Type B pancreatic cell (in vitro differentiated cells): ENCODE measurements around the gene WNT7B. TPM values are rescaled to one million over a fixed set of nuclear protein-coding genes. Genes with fewer than 3 reads are reported as not detected.

Experiments used
- DNase-seq: peaks from one replicate; pipeline ENCODE4 v3.0.0; 2021; ENCODE audit warnings: mixed read lengths; ENCODE audit not compliant: unreplicated experiment; ENCODE audit errors: extremely low spot score
- H3K27ac Mint-ChIP-seq: 2 replicates; pipeline ENCODE4 v1.8.0; 2021; ENCODE audit warnings: mild to moderate bottlenecking, mixed read lengths
- H3K27me3 Mint-ChIP-seq: 2 replicates; pipeline ENCODE4 v1.8.0; 2021; ENCODE audit warnings: mixed read lengths
- H3K36me3 Mint-ChIP-seq: 2 replicates; pipeline ENCODE4 v1.8.0; 2021; ENCODE audit warnings: mixed read lengths
- H3K4me1 Mint-ChIP-seq: one replicate; pipeline ENCODE4 v1.8.0; 2021; ENCODE audit warnings: mixed read lengths; ENCODE audit not compliant: unreplicated experiment
- H3K4me3 Mint-ChIP-seq: 2 replicates; pipeline ENCODE4 v1.8.0; 2021; ENCODE audit warnings: mild to moderate bottlenecking, mixed read lengths
- H3K9me3 Mint-ChIP-seq: 2 replicates; pipeline ENCODE4 v1.8.0; 2021; ENCODE audit warnings: mixed read lengths
- CTCF ChIP-seq: fragments of 200-600 bp; sonication (generic); conservative IDR thresholded peaks from 2 replicates; pipeline ENCODE4 v1.5.0; 2021; ENCODE audit warnings: antibody characterized with exemption, mild to moderate bottlenecking
- total RNA-seq: library from RNA; stranded (reverse); gene quantifications from 2 replicates; pipeline ENCODE4 v1.2.1, GENCODE V29; 2021; ENCODE audit warnings: low replicate concordance

WNT7B gene
- total RNA-seq, 1 donor from 2014 or later = 16.4 TPM

- no peak overlapping the region for H3K4me3 Mint-ChIP-seq
- no peaks in the 10 kb centered on the region for H3K36me3 Mint-ChIP-seq
- H3K27me3 Mint-ChIP-seq = peaks cover 7% of the 10 kb centered on the region
- no peaks in the 10 kb centered on the region for H3K9me3 Mint-ChIP-seq
- H3K27ac Mint-ChIP-seq = peak overlapping the region; percentile 48
- TF ChIP-seq CTCF = no peak
- DNase-seq = no peak
- peaks cover 7% of the 10 kb centered on the region for H3K4me1 Mint-ChIP-seq
Measured at GRCh38 chr22:45995405-45996101, 18.6 kb upstream of the WNT7B start.

GRCh38 chr22:45994491-45995404 is 17.8 kb upstream of the WNT7B start:
- peak; percentile 99 for TF ChIP-seq CTCF
- H3K27ac Mint-ChIP-seq = no peak overlapping the region

GRCh38 chr22:45993841-45994240 is 16.9 kb upstream of the WNT7B start:
- no peaks in the 10 kb centered on the region for H3K36me3 Mint-ChIP-seq
- peaks cover 7% of the 10 kb centered on the region for H3K4me1 Mint-ChIP-seq
- H3K4me3 Mint-ChIP-seq = no peak overlapping the region
- no peak for TF ChIP-seq CTCF
- DNase-seq = no peak
- peaks cover 7% of the 10 kb centered on the region for H3K27me3 Mint-ChIP-seq
- no peaks in the 10 kb centered on the region for H3K9me3 Mint-ChIP-seq
- H3K27ac Mint-ChIP-seq = no peak overlapping the region

More at GRCh38 chr22:45994491-45995404, 17.8 kb upstream of the WNT7B start:
- peak; percentile 91 for DNase-seq
- H3K4me3 Mint-ChIP-seq = no peak overlapping the region
- peaks cover 7% of the 10 kb centered on the region for H3K4me1 Mint-ChIP-seq
- H3K9me3 Mint-ChIP-seq = no peaks in the 10 kb centered on the region
- H3K36me3 Mint-ChIP-seq = no peaks in the 10 kb centered on the region
- H3K27me3 Mint-ChIP-seq = peaks cover 7% of the 10 kb centered on the region

GRCh38 chr22:45993143-45993692 is 16.3 kb upstream of the WNT7B start:
- Mint-ChIP-seq H3K27ac (no peak overlapping the region), H3K4me1 (peaks cover 4% of the 10 kb centered on the region), H3K4me3 (no peak overlapping the region), H3K36me3 (no peaks in the 10 kb centered on the region), H3K27me3 (peaks cover 7% of the 10 kb centered on the region), H3K9me3 (no peaks in the 10 kb centered on the region)
- TF ChIP-seq CTCF = no peak
- DNase-seq = no peak

- no peak for TF ChIP-seq CTCF
- no peak for DNase-seq
- no peaks in the 10 kb centered on the region for H3K9me3 Mint-ChIP-seq
Measured at GRCh38 chr22:45992737-45993136, 15.8 kb upstream of the WNT7B start.

More at GRCh38 chr22:45992737-45993136, 15.8 kb upstream of the WNT7B start:
- Mint-ChIP-seq H3K27ac (no peak overlapping the region), H3K36me3 (no peaks in the 10 kb centered on the region), H3K4me3 (no peak overlapping the region), H3K4me1 (peaks cover 4% of the 10 kb centered on the region), H3K27me3 (peaks cover 7% of the 10 kb centered on the region)
